LHCN-M2 (cell line): ENCODE results near the gene NAP1L4. TPM values are rescaled to one million over a fixed set of nuclear protein-coding genes. Genes with fewer than 3 reads are reported as not detected.
"Not testable (repeated sequence)": the region's sequence is repeated elsewhere in the genome, so short reads cannot be mapped to it uniquely, and the experiment has no call there.

ENCODE experiments used
- DNase-seq: peaks from one replicate; pipeline ENCODE4 v3.0.0-alpha.2; 2012; ENCODE audit warnings: low read depth
- total RNA-seq: library from RNA; depleted of rRNA; stranded (reverse); fragments of >200 nt; gene quantifications from 2 replicates; pipeline ENCODE4 v1.2.3, GENCODE V29; 2014

Gene NAP1L4
- total RNA-seq, 1 experiment from 2014 or later: 140 TPM

DNA sequence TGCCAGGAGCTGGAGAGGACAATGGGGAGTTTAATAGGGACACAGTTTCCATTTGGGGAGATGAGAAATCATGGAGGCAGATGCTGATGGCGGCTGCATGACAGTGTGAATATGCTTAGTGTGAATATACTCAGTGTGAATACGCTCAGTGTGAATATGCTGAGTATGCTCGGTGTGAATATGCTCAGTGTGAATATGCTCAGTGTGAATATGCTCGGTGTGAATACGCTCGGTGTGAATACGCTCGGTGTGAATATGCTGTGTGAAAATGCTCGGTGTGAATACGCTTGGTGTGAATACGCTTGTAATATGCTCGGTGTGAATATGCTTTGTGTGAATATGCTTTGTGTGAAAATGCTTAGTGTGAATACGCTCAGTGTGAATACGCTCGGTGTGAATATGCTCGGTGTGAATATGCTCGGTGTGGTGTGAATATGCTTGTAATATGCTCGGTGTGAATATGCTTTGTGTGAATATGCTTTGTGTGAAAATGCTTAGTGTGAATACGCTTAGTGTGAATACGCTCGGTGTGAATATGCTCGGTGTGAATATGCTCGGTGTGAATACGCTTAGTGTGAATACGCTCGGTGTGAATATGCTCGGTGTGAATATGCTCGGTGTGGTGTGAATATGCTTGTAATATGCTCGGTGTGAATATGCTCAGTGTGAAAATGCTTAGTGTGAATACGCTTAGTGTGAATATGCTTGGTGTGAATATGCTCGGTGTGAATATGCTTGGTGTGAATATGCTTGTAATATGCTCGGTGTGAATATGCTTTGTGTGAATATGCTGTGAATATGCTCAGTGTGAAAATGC is 54.3 kb downstream of the NAP1L4 start:
- not testable (repeated sequence) for DNase-seq

DNA sequence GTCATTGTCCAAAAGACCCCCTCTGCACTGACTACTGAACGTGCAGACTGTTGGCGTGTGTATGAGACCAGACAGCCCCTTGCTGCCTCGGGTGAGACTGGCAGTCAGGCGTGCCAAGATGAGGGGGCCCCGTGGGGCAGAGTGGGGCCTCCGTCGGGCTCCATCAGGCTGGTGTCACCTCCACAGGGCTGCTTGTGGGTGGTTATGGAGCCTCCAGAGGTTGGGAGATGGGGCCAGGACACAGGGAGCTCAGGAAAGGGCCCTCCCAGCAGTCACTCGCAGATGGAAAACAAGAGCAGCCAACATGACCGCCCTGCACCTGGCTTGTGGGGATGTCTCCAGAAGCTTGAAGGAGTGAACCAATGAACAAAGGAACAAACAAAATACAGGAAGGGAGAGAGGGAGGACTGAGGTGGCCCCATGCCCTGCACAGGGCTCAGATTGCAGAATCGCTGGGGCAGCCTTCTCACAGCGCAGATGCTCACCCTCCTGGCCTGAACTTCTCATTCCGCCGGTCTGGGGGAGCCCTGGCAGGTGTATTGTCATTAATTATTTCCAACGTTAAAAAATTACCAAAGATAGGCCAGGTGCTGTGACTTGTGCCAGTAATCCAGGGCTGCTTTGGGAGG is 57.4 kb downstream of the NAP1L4 start:
- no peak for DNase-seq

DNA sequence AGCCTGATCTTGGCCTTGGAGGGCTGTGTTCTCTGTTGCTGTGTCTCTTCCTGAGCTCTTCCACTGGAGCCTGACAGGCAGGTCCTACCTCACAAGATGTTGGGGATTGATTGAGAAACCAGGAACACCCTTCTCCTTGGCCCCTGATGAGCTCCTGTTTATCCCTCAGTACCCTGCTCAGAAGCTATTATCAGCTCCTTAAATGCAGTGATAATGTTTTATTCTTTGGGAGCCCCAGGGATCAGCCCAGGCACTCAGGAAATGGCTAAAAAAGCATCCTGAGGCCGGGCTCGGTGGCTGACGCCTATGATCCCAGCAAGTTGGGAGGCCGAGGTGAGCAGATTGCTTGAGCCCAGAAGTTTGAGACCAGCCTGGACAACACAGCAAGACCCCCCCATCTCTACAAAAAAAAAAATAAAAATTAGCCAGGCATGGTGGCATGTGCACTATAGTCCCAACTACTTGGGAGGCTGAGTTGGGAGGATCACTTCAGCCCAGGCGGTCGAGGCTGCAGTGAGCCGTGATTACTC is 58.0 kb downstream of the NAP1L4 start:
- DNase-seq: no peak

DNA sequence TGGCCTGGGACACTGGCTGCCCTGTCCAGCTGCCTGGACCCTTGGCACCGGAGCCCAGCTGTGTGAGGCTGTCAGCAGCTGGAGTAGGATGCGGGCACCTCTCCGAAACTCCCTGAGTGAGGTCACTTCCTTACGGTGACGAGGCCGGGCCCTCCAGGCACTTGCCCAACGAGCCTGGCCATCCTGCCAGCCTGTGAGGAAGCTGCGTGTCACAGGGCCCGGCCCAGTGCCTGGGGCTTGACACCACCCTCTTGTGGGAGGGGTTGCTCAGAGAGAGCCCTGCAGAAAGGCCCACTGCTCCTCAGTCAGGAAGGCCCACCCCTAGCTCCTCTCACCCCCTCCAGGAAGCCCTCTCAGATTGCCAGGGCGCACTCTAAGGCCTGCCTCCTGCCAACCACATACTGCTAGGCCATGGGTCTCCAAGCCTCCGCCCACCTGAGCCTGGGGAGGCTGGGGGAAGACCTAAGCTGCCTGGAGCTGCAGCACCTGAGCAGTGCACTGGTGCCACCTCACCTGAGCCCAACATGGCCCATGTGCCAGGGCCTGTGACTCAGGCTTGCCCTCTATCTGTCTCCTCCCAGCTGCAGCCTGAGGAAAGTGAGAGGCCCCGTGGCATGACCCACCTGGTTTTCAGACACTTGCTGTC is 58.6 kb downstream of the NAP1L4 start:
- peak; percentile 82 for DNase-seq

DNA sequence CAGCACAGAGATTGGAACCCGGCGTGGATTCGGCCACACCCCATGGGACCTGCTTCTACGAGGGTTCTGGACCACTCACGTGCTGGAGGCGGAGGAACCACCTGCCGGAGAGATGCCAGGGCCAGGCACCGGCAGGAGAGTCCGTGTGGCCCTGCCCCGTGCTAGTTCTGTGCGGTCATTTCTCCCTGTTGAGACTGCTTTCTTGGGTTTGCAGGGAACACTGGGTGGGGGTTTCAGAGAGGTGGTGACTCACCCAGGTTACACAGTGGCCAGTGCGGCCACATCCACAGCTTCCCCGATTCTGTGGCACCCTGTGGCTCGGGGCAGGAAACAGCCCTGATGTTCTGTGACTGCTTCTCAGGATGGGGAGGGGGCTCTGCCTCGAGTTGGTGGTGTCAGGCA is 59.3 kb downstream of the NAP1L4 start:
- DNase-seq: peak; percentile 34

DNA sequence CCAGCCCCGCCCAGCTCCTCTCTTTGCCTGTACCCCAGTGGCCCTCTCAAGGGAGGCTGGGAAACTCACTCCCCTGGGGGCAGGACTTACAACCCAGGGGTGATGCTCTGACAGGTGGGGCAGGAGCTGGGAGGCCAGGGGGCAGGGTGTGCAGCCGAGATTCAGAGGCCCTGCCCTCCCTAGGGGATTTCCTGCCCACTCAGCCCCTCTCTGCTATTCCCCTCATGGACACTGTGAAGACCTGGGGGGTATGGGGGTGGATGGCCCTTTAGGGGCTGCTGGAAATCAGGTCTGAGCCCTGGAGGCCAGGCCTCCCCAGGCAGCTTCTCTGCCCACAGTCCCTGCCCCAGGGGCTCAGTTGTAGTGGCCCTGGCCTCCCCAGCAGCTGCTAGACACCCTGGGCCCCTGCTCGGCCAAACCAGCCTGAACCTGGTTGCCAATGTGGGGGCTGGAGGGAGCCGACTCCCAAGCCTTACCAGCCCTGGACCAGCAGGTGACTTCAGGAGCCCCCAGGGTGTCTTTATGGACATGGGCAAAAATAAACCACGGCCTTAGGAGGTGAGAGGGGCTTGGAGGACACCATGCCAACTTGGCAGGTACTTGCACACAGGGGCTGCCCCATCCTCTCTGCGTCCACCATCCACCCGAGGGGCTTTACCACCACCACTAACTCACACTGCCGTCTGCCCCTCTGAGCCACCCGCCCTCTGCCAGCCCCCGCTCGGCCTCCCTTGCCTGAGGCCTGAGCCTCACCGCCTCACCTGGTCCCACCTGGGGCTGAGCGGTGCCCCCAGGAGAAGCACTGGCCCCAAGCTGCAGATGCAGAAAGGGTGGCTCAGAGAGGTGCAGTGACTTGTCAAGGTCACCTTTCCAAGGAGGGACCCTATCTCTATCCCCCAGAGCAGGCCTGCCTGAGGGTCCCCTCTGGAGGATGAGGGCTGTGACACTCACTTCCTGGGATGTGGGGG is 60.1 kb downstream of the NAP1L4 start:
- no peak for DNase-seq

DNA sequence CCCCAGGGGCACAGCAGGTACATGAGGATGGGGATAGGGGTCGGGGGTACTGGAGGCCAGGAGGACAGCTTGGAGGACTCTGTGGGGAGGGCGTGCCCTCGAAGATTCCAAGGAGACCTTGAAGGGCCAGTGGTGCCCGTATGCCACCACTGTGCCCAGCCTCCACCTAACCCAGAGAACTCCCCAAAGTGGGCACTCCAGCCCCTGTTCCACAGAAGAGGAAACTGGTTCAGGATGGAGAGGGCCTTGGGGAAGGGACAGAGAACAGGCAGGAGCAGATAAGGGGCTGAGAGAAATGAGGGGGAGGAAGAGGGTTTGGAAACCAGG is 60.7 kb downstream of the NAP1L4 start:
- DNase-seq: no peak

DNA sequence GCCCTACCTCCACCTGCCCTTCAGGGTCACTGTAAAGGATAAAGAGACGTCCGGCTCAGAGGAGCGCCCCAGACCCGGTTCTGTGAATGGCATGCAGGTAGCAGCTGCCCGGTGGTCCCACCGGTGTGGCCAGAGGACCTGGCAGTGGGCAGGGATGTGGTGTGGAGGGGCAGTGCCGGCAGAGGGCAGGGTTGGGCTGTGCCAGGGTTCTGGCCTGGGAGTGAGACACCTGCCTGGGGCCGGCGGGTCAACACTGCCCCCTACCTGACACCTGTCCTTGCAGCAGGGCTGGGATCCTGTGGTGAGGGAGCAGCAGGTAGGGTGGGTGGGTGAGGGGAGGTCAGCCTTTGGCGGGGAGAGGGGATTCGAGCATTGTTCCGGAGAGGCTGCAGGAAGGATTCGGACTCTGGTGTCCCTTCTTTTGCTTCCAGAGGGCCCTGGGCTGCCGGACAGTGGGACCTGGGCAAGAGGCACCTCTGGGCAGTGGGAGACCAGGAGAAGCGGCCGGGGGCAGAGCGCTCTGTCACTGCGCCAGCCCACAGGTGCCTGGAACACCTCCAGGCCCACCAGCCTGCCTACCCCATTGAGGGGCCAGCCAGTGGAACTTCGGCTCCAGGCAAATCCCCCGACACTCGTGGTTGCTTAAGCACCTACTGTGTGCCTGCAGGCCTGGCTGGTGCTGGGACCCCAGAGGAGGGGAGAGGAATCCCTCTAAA is 61.3 kb downstream of the NAP1L4 start:
- peak; percentile 26 for DNase-seq

DNA sequence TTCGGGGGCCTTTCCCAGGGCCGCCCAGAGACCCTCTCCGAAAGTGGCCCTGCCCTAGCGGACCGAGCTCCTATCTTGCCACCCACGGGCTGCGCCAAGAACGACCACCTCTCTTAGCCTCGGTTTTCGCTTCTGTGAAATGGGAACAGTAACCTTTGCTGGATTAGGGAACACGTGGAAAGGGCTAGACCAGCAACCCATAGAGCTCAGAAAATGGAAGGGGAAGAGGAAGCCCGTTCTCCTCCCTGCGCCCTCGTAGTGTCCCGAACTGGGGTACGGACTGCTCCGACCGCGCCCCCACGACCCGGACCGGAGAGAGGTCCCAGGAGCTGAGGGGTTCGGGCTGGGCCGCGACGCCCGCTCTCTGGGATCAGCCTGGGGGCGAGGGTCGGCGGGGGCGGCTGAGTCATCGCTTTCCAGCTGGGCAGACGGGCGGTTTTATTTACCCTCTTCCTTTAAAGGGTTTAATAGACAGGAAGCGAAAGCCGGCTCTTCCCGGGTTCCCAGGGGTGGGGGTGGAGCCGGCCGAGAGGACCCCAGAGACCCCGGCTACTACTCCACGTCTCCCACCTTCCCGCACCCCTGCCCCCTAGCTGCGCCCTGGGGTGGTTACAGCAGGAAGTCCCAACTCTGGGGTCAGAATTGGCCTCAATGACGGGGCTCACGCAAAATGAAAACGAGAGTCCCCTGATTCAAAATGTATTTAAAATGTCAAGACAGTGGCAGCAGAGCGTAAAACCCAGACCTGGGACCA is 62.0 kb downstream of the NAP1L4 start:
- DNase-seq: peak; percentile 41

DNA sequence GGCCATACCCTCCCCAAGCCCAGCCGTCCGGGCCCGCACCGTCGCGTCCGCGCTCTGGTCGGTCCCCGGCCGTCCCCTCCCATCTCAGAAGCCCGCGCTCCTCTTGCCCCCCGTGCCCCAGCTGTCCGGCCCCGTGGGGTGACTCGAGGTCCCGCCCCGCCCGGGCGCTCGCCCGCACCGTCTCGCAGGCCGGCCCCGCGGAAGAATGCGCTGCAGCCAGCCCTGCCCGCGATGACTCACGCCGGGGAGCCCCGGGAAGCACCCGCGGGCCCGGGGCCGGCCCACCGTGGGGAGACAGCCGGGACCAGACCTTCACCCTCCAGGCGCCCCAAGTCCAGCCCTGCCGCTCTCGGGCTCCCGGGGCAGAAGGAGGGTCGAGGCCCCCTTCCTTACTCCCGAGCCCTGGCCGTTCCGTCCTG is 62.6 kb downstream of the NAP1L4 start:
- peak; percentile 63 for DNase-seq

DNA sequence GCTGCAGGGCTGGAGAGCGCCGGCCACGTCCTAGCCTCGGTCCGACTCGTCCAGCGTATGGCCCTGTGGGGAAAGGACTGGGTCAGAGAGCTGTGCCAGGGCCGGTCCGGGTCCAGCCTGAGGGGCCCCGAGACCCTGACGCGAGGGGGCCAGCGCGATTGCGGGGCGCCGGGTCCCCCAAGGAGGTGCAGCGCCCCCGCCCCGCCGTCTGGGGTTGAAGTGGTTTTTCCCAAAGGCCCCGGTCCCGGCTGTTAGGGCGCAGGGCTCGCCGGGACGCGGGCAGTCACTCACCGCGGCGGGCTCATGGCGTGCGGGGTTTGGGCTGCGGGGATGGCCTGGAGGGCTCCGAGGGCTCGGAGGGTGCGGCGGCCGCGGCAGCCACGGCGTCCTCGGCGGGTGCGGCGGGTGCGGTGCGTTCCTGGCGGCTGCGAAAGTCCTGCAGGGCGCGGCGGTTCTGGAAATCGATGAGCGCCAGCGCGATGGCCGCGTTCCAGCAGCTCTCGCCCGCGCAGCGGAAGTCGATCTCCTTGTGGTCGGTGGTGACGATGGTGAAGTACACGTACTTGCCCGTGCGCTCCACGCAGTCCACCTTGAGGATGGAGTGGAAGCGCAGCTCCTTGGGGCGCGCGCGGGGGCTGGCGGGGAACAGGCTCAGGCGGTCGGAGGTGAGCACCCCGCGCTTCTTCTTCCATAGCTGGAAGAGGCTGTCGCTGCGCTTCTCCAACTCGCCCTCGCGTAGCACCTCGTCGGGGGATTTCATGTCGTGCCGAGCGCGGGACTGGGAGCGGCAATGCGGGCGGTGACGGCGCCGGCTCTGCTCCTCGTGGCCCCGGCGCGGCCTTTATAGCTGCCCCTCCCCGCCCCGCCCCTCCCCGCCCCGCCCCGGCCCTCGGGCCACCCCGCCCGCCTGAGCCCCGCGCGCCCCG is 63.3 kb downstream of the NAP1L4 start, which contains the start of gene PHLDA2:
Gene PHLDA2, minus strand, starts transcription at position 816 of the 926 bp plus-strand sequence. Its CDS starts 56 bp downstream, at position 760.
- DNase-seq: peak; percentile 36

DNA sequence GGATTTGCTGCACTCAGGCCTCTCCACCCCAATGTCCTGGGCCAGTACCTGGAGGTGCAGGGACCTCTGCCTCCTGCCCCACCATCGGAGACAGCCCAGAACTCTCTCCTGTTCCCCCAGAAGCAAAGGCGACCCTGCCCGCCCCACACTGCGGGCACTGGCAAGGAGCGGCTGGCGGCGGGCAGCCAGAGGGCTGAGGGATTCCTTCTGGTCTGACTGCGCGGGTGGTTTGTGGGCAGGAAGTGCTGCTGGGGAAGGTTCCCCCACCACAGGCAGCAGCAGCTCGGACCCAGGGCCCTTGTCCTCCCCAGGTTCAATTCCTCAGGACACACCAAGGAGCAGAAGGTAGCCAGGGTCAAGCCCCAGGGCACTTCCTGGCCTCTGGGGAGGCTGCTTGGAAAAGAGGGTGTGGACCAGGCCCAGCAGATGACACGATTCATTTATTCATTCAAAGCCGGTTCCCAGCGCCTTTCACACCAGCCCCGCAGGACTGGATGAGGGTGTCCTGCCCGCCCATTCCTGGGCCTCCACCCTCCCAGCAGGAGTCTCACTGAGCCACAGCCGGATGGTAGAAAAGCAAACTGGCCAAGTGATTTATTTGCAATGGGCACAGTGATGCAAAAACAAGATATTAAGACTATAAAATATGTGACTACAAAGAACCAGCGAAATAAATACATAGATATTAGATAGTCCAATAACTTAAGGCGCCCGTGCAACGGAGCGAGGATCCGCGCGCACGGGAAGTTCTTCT is 64.1 kb downstream of the NAP1L4 start:
- peak; percentile 25 for DNase-seq

DNA sequence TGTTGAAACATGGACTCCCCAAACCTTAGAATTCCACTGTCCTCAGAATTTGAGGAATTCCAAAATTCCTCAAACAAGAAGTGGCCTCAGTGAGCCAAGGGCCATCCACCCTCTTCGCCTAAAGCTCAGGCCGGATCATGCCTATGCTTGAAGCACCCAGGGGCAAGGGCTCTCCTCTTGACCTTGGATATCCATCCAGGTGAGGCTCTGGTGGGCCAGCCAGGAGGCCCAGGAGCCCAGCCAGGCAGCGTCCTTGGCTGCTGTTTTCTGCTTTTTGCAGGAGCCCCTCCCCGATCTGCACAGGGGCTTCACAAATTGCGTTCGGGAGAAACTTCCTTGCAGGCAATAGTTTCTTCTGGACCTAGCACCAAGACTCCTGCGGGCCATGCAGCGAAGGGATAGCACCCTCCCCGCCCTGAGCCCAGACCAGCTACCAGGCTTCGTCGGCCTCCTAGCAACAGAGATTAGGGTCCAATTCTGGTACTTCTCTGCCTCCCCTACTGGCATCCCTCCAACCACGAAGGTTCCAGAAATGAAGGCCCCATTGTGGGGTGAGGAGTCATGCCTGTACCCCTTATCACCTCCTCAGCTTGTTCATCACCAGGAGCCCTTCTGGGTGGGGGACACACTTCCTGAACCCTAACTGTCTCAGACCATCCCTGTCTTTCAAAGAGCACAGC is 64.9 kb downstream of the NAP1L4 start:
- no peak for DNase-seq

DNA sequence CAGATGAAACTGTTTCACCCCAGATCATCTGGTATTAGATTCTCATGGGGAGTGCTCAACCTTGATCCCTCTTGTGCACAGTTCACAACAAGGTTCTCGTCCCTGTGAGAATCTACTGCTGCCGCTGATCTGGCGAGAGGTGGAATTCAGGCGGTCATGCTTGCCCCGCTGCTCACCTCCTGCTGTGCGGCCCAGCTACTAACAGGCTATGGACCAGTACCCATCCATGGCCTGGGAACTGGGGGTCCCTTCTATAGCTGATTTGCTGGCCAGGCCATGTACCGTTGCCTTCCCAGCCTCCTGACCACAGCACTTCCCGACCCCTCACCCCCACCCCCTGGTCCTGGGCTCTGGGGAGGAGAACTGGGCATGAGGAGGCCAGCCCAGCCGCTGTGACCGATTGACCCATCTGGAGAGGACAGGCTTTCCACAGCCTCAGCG is 65.5 kb downstream of the NAP1L4 start:
- no peak for DNase-seq

DNA sequence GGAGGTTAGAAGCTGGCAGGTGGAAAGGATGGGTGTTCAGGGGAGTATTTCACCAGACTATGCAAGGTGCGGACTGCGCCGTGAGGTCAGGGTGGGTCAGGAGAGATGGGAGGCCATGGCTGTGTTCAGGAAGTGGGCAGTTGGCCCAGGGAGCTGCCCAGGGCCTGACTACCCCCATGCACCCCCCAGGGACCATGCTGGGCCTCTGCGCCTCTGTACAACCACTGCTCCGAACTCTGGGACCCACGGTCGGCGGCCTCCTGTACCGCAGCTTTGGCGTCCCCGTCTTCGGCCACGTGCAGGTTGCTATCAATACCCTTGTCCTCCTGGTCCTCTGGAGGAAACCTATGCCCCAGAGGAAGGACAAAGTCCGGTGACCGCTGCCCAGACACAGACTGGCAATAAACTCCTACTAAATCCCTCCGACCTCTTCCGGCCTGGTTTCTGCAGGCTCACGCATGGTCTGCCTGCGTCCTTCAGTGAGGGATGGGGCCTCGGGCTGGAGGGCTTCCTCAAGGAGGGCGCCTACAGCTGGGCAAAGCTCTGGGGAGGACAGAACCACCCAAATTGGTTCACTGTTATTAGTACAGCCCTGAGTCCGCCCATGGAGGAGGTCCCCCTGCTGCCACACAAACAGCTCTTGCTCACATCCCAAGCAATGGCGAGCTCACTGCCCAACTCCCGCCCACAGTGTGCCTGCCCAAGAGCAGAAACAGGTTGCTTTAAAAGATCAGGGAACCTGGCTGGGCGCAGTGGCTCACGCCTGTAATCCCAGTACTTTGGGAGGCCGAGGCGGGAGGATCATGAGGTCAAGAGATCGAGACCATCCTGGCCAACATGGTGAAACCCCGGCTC is 67.1 kb downstream of the NAP1L4 start:
- no peak for DNase-seq

DNA sequence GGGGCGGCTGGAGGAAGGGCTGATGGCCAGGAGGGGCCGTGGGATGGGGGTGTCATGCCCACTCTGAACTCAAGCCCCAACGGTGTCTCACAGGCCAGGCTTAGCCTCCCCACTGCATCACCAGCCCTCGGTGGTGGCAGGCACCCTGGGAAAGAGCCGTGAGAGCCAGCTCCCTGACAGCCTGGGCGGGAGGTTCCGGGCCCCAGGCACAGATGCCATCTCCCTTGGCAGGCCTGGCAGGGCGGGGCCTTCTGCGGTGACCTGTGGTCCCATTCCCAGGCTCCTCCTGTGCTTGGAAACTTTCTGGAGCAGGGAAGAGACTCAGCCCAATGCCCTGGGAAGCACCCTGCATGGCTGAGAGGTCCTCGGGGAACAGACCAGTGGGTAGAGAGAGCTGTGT is 67.7 kb downstream of the NAP1L4 start:
- DNase-seq: no peak
